Heart left ventricle (tissue), 13 donors: Measurements from ENCODE around the gene MS4A15.

Experiments used
- POLR2A ChIP-seq, 2 donors: fragments of 450-650 bp; IDR thresholded peaks; one replicate each; pipeline ENCODE4 v1.6.1; 2017; ENCODE audit warnings: antibody characterized with exemption in 2 of 2, mild to moderate bottlenecking in 2 of 2, moderate library complexity in 2 of 2
- TF ChIP-seq, protein P1 (sequence below), 12 donors: fragments of 200-600 bp; sonication (generic) in 4 of 12; IDR thresholded peaks; one replicate each; pipeline versions ENCODE4 v1.5.0 to v1.8.0; 2018 to 2022; ENCODE audit warnings: antibody characterized with exemption in 12 of 12, mild to moderate bottlenecking in 5 of 12
- donor health status: ischemic (EF 13 %, LVEDD 7.1; RV severe dilation, severe dysfunction).
- donor health status: DM: no; HTN: yes; CAD: no.
- donor health status: DM: no; HTN: no; CAD: no.
- donor health status: ischemic (EF 25% LVEDD 6.9; RV normal size, moderate dysfunction).
- donor health status: ischemic (EF 25% LVEDD 5.7; RV mildly dilated, moderate dysfunction).
- donor health status: ischemic (EF 35%, LVEDD 5.7; RV mildly dilated, moderate dysfunction).
- donor health status: nonischemic (EF 11% LVEDD 7.7; RV severe dilation, severe dysfunction).
- donor health status: DM: yes; HTN: yes; CAD: no.
- donor health status: PGD.
- donor health status: ischemic (EF 29% LVEDD 5.4; RV normal size, mild dysfunction).
- donor health status: nonischemic (EF 23%, LVEDD 6.1; RV moderate dilation, normal function).

DNA sequence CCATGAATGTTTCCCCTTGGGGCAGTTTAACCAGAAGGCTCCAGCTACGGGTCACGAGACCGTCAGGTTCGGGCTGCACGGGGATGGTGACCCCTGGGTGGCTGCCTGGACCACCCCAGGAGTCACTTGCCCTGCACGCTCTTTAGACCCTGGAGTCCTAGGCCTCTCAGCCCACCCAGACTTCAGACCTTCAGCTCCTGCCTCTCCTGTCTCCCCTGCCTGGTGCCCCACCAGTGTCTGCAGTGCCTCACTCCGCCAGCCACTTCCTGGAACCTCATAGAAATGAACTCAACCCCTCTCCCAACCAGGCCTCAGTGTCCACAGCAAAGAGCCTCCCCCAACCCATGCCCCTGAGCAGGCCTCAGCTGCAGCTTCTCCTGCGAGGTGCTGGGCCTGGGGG lies 16.0 kb downstream of the MS4A15 start:
- TF ChIP-seq, protein P1, sequence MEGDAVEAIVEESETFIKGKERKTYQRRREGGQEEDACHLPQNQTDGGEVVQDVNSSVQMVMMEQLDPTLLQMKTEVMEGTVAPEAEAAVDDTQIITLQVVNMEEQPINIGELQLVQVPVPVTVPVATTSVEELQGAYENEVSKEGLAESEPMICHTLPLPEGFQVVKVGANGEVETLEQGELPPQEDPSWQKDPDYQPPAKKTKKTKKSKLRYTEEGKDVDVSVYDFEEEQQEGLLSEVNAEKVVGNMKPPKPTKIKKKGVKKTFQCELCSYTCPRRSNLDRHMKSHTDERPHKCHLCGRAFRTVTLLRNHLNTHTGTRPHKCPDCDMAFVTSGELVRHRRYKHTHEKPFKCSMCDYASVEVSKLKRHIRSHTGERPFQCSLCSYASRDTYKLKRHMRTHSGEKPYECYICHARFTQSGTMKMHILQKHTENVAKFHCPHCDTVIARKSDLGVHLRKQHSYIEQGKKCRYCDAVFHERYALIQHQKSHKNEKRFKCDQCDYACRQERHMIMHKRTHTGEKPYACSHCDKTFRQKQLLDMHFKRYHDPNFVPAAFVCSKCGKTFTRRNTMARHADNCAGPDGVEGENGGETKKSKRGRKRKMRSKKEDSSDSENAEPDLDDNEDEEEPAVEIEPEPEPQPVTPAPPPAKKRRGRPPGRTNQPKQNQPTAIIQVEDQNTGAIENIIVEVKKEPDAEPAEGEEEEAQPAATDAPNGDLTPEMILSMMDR (IDR thresholded peaks at IDR 0.05): no peak
- no peak for TF ChIP-seq POLR2A (IDR thresholded peaks at IDR 0.05)
